AG04450 (cell line): Measurements from ENCODE around the gene GRIN1. TPM values are rescaled to one million over a fixed set of nuclear protein-coding genes. Genes with fewer than 3 reads are reported as not detected.
"Not testable (repeated sequence)": the region's sequence is repeated elsewhere in the genome, so short reads cannot be mapped to it uniquely, and the experiment has no call there.

ENCODE experiments used
- CTCF ChIA-PET: fragments of 300-600, 350-600 bp; formaldehyde crosslinking; extraction: SDS; loops from one replicate; lab custom pipeline; 2022; ENCODE audit warnings: antibody characterized with exemption, inconsistent platforms; lab: Charles Lee
- POLR2A ChIA-PET: fragments of 350-600 bp; formaldehyde crosslinking; extraction: SDS; loops from one replicate; lab custom pipeline; 2021; ENCODE audit warnings: antibody characterized with exemption, inconsistent platforms; lab: Yijun Ruan, JAX
- DNase-seq: peaks from one replicate; pipeline ENCODE4 v3.0.0-alpha.2; 2011; ENCODE audit warnings: low read depth, low spot score
- H3K27ac ChIP-seq: one replicate; pipeline ENCODE4 v1.5.1; 2012; ENCODE audit warnings: low read depth, low read length, control low read depth
- H3K27me3 ChIP-seq: one replicate; pipeline ENCODE4 v1.6.0; 2012; ENCODE audit warnings: low read length; ENCODE audit not compliant: control insufficient read depth, insufficient read depth
- H3K4me3 ChIP-seq: 2 replicates; pipeline ENCODE4 v1.5.1; 2011; ENCODE audit warnings: mild to moderate bottlenecking, low read depth, low read length, control low read depth
- H3K9me3 ChIP-seq: 2 replicates; pipeline ENCODE4 v1.5.1; 2012; ENCODE audit warnings: low read length; ENCODE audit not compliant: control insufficient read depth, insufficient read depth
- polyA plus RNA-seq: library from polyadenylated mRNA; depleted of rRNA; stranded (reverse); fragments of >200 nt; gene quantifications from 2 replicates; pipeline ENCODE4 v1.2.3, GENCODE V29; 2011
- TF ChIP-seq, protein P1 (sequence below): IDR thresholded peaks from 2 replicates; pipeline ENCODE4 v1.5.1; 2011; ENCODE audit warnings: low read depth, low read length, control low read depth, inconsistent platforms

The GRIN1 gene
- polyA plus RNA-seq, 1 experiment = not detected

DNA sequence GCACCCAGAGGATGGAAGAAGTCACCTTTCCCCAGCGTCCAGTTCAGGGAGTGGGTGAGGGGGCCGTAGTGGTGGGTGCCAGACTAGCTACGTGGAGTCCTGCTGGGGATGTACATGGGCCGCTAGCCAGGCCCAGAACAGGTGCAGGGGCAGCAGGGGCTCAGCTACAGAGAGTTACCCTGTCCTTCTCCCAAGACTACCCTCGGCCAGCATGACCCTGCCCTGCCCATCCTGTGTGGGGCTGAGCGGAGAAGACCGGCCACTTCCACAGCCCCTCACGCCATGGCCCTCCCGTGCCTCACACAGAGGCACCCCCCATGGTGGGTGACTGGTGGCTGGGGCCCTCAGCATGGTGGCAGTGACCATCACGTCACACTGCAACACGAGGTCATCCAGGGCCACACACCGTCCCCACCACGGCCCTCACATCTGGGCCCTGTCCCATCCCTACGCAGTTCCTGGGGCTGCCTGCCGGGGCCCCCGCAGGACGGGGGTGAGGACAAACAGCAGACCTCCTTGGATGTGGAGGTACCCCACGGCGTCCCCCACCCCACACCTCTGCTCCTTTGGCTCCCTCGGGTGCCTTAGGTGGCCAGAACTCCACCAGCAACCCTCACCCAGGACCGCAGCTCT is 23.4 kb upstream of the GRIN1 start:
- no peak overlapping the region for H3K4me3 ChIP-seq
- no peak for DNase-seq
- H3K9me3 ChIP-seq = no peaks in the 10 kb centered on the region; the same call in 1 of the 2 replicates
- H3K27ac ChIP-seq = no peak overlapping the region
- H3K27me3 ChIP-seq = no peaks in the 10 kb centered on the region
- POLR2A ChIA-PET = interaction anchor here (0.5 kb wide), 1 partner anchor 92 kb away, joined by 6 read pairs; no protein-coding TSS in a partner anchor
- TF ChIP-seq, protein P1, sequence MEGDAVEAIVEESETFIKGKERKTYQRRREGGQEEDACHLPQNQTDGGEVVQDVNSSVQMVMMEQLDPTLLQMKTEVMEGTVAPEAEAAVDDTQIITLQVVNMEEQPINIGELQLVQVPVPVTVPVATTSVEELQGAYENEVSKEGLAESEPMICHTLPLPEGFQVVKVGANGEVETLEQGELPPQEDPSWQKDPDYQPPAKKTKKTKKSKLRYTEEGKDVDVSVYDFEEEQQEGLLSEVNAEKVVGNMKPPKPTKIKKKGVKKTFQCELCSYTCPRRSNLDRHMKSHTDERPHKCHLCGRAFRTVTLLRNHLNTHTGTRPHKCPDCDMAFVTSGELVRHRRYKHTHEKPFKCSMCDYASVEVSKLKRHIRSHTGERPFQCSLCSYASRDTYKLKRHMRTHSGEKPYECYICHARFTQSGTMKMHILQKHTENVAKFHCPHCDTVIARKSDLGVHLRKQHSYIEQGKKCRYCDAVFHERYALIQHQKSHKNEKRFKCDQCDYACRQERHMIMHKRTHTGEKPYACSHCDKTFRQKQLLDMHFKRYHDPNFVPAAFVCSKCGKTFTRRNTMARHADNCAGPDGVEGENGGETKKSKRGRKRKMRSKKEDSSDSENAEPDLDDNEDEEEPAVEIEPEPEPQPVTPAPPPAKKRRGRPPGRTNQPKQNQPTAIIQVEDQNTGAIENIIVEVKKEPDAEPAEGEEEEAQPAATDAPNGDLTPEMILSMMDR = no peak
- CTCF ChIA-PET = interaction anchor here (1.1 kb wide), 1 partner anchor 121 kb away, joined by 4 read pairs; no protein-coding TSS in a partner anchor

DNA sequence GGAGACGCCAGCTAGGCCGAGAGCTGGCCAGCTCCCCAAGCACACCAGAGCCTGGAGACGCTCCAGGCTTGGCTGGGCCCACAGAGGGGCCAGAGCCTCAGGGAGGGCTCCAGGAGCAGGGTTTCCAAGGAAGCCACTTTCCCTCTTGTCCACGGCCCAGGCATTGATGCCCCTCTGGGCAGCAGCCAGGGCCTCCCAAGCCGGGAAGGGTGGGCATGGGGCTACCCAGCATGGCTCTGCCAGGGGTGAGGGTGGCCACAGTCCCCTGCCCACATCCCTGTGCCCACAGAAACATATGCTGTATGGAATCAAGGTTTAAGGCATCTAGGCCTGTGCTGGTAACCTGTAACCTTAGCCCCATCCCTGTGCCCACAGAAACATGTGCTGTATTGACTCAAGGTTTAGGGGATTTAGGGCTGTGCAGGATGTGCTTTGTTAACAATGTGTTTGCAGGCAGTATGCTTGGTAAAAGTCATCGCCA is 22.9 kb upstream of the GRIN1 start:
- ChIA-PET CTCF (interaction anchor here (1.1 kb wide), 1 partner anchor 120 kb away, joined by 4 read pairs; no protein-coding TSS in a partner anchor), POLR2A (interaction anchor here (0.5 to 0.6 kb wide), 2 partner anchors 13 to 92 kb away, joined by 3 to 6 read pairs; no protein-coding TSS in a partner anchor)
- no peak for DNase-seq
- TF ChIP-seq, protein P1 = no peak
- H3K27ac ChIP-seq = no peak overlapping the region
- H3K9me3 ChIP-seq = no peaks in the 10 kb centered on the region; the same call in 1 of the 2 replicates
- no peaks in the 10 kb centered on the region for H3K27me3 ChIP-seq
- no peak overlapping the region for H3K4me3 ChIP-seq

DNA sequence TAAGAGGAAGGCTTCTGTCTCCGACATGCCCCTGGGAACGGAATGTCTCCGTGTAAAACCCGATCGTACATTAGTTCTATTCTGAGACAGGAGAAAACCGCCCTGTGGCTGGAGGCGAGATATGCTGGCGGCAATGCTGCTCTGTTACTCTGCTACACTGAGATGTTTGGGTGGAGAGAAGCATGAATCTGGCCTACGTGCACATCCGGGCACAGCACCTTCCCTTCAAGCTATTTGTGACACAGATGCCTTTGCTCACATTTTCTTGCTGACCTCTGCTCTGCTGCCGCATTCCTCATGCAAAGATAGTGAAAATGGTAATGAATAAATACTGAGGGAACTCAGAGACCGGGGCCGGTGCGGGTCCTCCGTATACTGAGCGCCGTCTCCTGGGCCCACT is 22.2 kb upstream of the GRIN1 start:
- Histone ChIP-seq H3K4me3 (no peak overlapping the region), H3K27ac (no peak overlapping the region), H3K9me3 (no peaks in the 10 kb centered on the region; the same call in 1 of the 2 replicates), H3K27me3 (no peaks in the 10 kb centered on the region)
- DNase-seq = no peak
- TF ChIP-seq, protein P1 = no peak
- ChIA-PET POLR2A (interaction anchor here (0.6 kb wide), 1 partner anchor 13 kb away, joined by 3 read pairs; no protein-coding TSS in a partner anchor), CTCF (no interaction called here)

DNA sequence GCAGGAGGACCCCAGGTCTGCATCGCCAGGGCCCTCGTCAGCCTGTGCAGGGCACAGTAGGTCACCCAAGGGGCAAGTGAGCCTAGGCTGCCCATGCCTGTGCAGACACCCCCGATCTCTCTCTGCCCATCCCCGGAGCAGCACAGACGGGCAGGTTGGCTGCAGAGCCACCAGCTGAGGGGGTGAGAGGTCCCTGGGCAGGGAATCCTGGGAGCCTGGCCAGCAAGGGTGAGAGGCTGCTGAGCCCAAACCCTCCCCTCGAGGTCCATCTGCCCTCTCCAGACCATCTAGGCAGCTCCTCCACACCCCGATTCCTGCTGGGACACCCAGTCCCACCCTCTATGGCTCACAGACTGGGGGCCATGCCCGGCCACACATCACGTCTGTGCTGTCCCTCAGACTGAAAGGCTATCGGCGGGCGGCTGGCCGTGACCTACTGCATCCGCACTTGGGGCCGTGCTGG is 21.7 kb upstream of the GRIN1 start:
- DNase-seq = no peak
- no peak overlapping the region for H3K4me3 ChIP-seq
- H3K9me3 ChIP-seq = no peaks in the 10 kb centered on the region; the same call in 1 of the 2 replicates
- ChIA-PET POLR2A (no interaction called here), CTCF (interaction anchor here (1.5 kb wide), 1 partner anchor 119 kb away, joined by 3 read pairs; no protein-coding TSS in a partner anchor)
- H3K27me3 ChIP-seq = no peaks in the 10 kb centered on the region
- H3K27ac ChIP-seq = no peak overlapping the region
- TF ChIP-seq, protein P1 = no peak

DNA sequence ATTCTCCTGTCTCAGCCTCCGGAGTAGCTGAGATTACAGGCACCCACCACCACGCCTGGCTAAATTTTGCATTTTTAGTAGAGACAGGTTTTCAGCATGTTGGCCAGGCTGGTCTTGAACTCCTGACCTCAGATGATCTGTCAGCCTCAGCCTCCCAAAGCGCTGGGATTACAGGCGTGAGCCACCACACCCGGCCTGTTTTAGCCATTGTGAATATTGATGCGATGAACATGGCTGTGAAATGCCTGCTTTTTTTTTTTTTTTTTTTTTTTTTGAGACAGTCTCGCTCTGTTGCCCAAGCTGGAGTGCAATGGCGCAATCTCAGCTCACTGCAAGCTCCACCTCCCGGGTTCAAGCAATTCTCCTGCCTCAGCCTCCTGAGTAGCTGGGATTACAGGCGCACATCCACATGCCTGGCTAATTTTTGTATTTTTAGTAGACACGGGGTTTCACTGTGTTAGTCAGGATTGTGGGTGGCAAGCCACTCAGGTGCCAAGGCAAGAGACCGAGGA is 20.8 kb upstream of the GRIN1 start:
- CTCF ChIA-PET = interaction anchor here (0.6 to 1.5 kb wide), 4 partner anchors 9 to 166 kb away, joined by 3 to 4 read pairs (median 4); partner anchors contain the start of gene RNF224
- POLR2A ChIA-PET, DNase-seq: not testable (repeated sequence)

DNA sequence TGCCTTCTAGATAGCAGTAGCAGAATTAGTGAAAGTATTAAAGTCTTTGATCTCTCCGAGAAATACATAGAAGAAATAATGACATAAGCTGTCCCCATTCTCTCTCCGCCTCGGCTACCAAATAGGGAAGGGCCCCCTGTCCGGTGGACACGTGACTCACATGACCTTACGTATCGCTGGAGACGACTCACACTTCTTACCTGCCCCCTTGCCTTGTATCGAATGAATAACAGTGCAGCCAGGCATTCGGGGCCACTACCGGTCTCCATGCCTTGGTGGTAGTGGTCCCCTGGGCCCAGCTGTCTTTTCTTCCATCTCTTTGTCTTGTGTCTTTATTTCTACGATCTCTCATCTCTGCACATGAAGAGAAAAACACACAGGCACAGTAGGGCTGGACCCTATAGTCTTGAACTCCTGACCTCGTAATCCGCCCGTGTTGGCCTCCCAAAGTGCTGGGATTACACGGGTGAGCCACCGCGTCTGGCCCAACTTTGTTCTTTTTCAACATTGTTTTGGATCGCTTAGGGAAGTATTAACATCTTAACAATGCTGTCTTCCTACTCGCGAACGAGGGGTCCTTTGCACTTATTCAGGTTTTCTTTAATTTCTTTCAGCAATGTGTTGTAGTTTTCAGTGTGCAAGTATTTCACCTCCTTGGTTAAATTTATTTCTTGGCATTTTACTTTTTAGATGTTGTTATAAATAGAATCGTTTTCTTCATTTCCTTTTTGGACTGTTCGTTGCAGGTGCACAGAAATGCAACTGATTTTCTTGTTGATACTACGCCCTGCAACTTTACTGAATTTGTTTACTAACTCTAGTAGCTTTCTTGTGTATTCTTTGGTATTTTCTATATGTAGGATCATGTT is 16.8 kb upstream of the GRIN1 start:
- ChIA-PET CTCF (interaction anchor here (0.6 to 1.2 kb wide), 2 partner anchors 58 to 105 kb away, joined by 4 to 9 read pairs; partner anchors contain the start of gene RNF224), POLR2A (interaction anchor here (0.7 kb wide), 1 partner anchor 101 kb away, joined by 19 read pairs; no protein-coding TSS in a partner anchor)
- H3K9me3 ChIP-seq, H3K27ac ChIP-seq, H3K27me3 ChIP-seq, H3K4me3 ChIP-seq, DNase-seq: not testable (repeated sequence)

More for the DNA sequence above, 20.8 kb upstream of the GRIN1 start:
- not testable (repeated sequence) for H3K4me3 ChIP-seq, H3K27me3 ChIP-seq, H3K9me3 ChIP-seq, H3K27ac ChIP-seq
